Neuronal stem cell (in vitro differentiated cells): ENCODE data around the gene INTS6.

ENCODE experiments used
- DNase-seq: peaks from one replicate; pipeline ENCODE4 v3.0.0-alpha.2; 2013; ENCODE audit warnings: low spot score
- H2AFZ ChIP-seq: one replicate; pipeline ENCODE4 v1.6.1; 2013; ENCODE audit warnings: mild to moderate bottlenecking, low read length, inconsistent platforms
- H2AK5ac ChIP-seq: 2 replicates; pipeline ENCODE4 v1.6.1; 2013; ENCODE audit warnings: low read depth, mild to moderate bottlenecking, inconsistent platforms, low read length, moderate library complexity, mixed read lengths
- H2BK120ac ChIP-seq: 2 replicates; pipeline ENCODE4 v1.6.1; 2013; ENCODE audit warnings: low read depth, mild to moderate bottlenecking, inconsistent platforms, low read length, moderate library complexity, mixed read lengths
- H2BK12ac ChIP-seq: one replicate; pipeline ENCODE4 v1.6.1; 2013; ENCODE audit warnings: low read length, inconsistent platforms
- H2BK15ac ChIP-seq: 2 replicates; pipeline ENCODE4 v1.6.1; 2013; ENCODE audit warnings: mild to moderate bottlenecking, low read length, inconsistent platforms, mixed read lengths
- H2BK5ac ChIP-seq: one replicate; pipeline ENCODE4 v1.6.1; 2013; ENCODE audit warnings: inconsistent platforms, mild to moderate bottlenecking, low read length, moderate library complexity
- H3K14ac ChIP-seq: one replicate; pipeline ENCODE4 v1.6.1; 2013; ENCODE audit warnings: low read length, inconsistent platforms
- H3K18ac ChIP-seq: 2 replicates; pipeline ENCODE4 v1.6.1; 2013; ENCODE audit warnings: low read length, inconsistent platforms
- H3K23ac ChIP-seq: 2 replicates; pipeline ENCODE4 v1.6.1; 2013; ENCODE audit warnings: low read depth, mild to moderate bottlenecking, mixed read lengths, low read length, inconsistent platforms; ENCODE audit not compliant: poor library complexity
- H3K27ac ChIP-seq: replicated peaks from 3 replicates; pipeline ENCODE4 v1.5.1; 2013; ENCODE audit warnings: low read length, inconsistent platforms
- H3K27me3 ChIP-seq, 3 experiments: 2 replicates each; pipeline ENCODE4 v1.6.1; 2013; ENCODE audit warnings: low read length in 3 of 3, mild to moderate bottlenecking in 2 of 3, inconsistent platforms in 1 of 3, low read depth in 1 of 3, mixed read lengths in 1 of 3, moderate library complexity in 1 of 3; ENCODE audit not compliant: control insufficient read depth in 3 of 3, insufficient read depth in 3 of 3
- H3K36me3 ChIP-seq, 2 donors: replicated peaks in 1 of 2; 2 replicates each; pipeline ENCODE4 v1.6.1; 2013; ENCODE audit warnings: low read length in 2 of 2; ENCODE audit not compliant: control insufficient read depth in 2 of 2, insufficient read depth in 2 of 2
- H3K4ac ChIP-seq: 2 replicates; pipeline ENCODE4 v1.6.1; 2013; ENCODE audit warnings: inconsistent platforms, mild to moderate bottlenecking, low read length, moderate library complexity
- H3K4me1 ChIP-seq, 2 donors: 1 replicate in 1 of 2; 2 replicates in 1 of 2; pipeline ENCODE4 v1.6.1; 2013; ENCODE audit warnings: low read length in 2 of 2, low read depth in 1 of 2; ENCODE audit not compliant: control insufficient read depth in 2 of 2, insufficient read depth in 1 of 2
- H3K4me2 ChIP-seq: one replicate; pipeline ENCODE4 v1.6.1; 2013; ENCODE audit warnings: mild to moderate bottlenecking, low read length, inconsistent platforms; ENCODE audit not compliant: insufficient read depth, poor library complexity, severe bottlenecking
- H3K4me3 ChIP-seq, 2 donors: 2 replicates each; pipeline ENCODE4 v1.5.1; 2013; ENCODE audit warnings: low read length in 2 of 2, mild to moderate bottlenecking in 2 of 2, inconsistent platforms in 1 of 2, moderate library complexity in 1 of 2
- H3K79me1 ChIP-seq: one replicate; pipeline ENCODE4 v1.6.1; 2013; ENCODE audit warnings: low read depth, mild to moderate bottlenecking, inconsistent platforms, low read length, moderate library complexity
- H3K9ac ChIP-seq: one replicate; pipeline ENCODE4 v1.6.1; 2013; ENCODE audit warnings: mild to moderate bottlenecking, low read depth, low read length, inconsistent platforms; ENCODE audit not compliant: poor library complexity
- H3K9me3 ChIP-seq, 2 donors: replicated peaks in 1 of 2; 2 replicates each; pipeline versions ENCODE3 to v1.6.1; 2013; ENCODE audit warnings: low read length in 2 of 2, mild to moderate bottlenecking in 2 of 2, inconsistent platforms in 1 of 2, low read depth in 1 of 2, mixed read lengths in 1 of 2, moderate library complexity in 1 of 2; ENCODE audit not compliant: control insufficient read depth in 2 of 2, insufficient read depth in 1 of 2
- H4K8ac ChIP-seq: one replicate; pipeline ENCODE4 v1.6.1; 2013; ENCODE audit warnings: low read depth, mild to moderate bottlenecking, inconsistent platforms, low read length, moderate library complexity
- H4K91ac ChIP-seq: one replicate; pipeline ENCODE4 v1.6.1; 2013; ENCODE audit warnings: low read length, low read depth, mild to moderate bottlenecking, inconsistent platforms; ENCODE audit not compliant: poor library complexity
- WGBS, 2 donors: extraction: QIAGEN DNeasy Blood & Tissue Kit; methylation state at CpG; one replicate each; pipeline ENCODE4 v1.1.7; 2013; ENCODE audit warnings: missing lambda C conversion rate in 2 of 2, mixed read lengths in 1 of 2; ENCODE audit not compliant: insufficient read length in 2 of 2, insufficient replicate concordance in 1 of 2; ENCODE audit errors: extremely low coverage in 2 of 2; 5-methylcytosine and 5-hydroxymethylcytosine counted together

INTS6 gene

GRCh38 chr13:51359352-51359751, 93.5 kb downstream of the INTS6 start:
- no peak overlapping the region for H3K9ac ChIP-seq
- no CpG with 5 or more reads among the region's 1 CpG for WGBS, 2 donors
- no peak overlapping the region for H3K27ac ChIP-seq

DNA sequence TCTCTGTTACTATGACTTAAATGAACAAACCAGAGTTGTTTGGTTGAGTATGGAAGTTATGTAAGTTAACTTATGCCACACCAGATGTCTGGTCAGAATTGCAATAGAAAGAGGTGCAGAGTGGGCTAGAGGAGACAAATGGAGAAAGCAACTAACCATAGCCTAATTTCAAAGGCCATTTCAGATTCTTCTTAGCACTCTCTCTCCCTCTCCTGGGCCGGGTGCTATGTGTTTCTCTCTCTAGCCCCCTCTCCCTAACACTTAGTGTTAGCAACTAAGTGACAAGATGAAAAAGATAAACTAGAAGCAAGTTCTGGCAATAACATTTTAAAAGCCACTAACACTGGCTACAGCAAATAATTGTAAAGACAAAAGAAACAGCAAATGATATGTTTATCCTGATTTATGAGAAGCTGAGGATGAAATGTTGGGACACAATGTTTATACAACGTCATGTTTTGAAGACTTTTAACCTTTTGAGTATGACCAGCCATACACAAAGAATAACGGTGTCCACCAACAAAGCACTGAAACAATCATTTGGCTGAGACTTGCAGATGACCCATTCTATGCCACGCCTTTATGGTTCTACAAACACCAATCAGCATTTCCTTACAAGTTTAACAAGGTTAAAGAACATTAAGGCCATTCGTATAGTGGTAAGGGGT, 94.8 kb downstream of the INTS6 start:
- no peak overlapping the region for H2BK120ac ChIP-seq
- H3K18ac ChIP-seq, result no peak overlapping the region
- H3K9me3 ChIP-seq, result no peaks in the 10 kb centered on the region
- no peaks in the 10 kb centered on the region for H3K4me1 ChIP-seq
- H3K27ac ChIP-seq, result no peak overlapping the region
- DNase-seq, result no peak
- no peak overlapping the region for H3K4me3 ChIP-seq
- H3K27me3 ChIP-seq, result no peaks in the 10 kb centered on the region
- H2AFZ ChIP-seq, result no peak overlapping the region
- H2BK5ac ChIP-seq, result no peak overlapping the region
- no peak overlapping the region for H3K4me2 ChIP-seq
- H2BK15ac ChIP-seq, result no peak overlapping the region
- no peak overlapping the region for H3K14ac ChIP-seq
- no peak overlapping the region for H3K4ac ChIP-seq
- H3K9ac ChIP-seq, result no peak overlapping the region
- no peak overlapping the region for H2BK12ac ChIP-seq
- no peak overlapping the region for H4K91ac ChIP-seq
- no peaks in the 10 kb centered on the region for H3K79me1 ChIP-seq
- H3K23ac ChIP-seq, result no peak overlapping the region
- H4K8ac ChIP-seq, result no peak overlapping the region
- peaks cover 0 to 29% of the 10 kb centered on the region in 2 donors for H3K36me3 ChIP-seq
- H2AK5ac ChIP-seq, result no peak overlapping the region
- no CpG with 5 or more reads among the region's 5 CpGs for WGBS, 2 donors

More at GRCh38 chr13:51359352-51359751, 93.5 kb downstream of the INTS6 start:
- Histone ChIP-seq H3K18ac (no peak overlapping the region), H3K23ac (no peak overlapping the region), H2AFZ (no peak overlapping the region), H2BK12ac (no peak overlapping the region), H4K91ac (no peak overlapping the region), H3K14ac (no peak overlapping the region), H4K8ac (no peak overlapping the region), H2AK5ac (no peak overlapping the region), H3K9me3 (no peaks in the 10 kb centered on the region), H3K79me1 (no peaks in the 10 kb centered on the region), H2BK5ac (no peak overlapping the region), H3K36me3 (peaks cover 0 to 42% of the 10 kb centered on the region in 2 donors), H2BK15ac (no peak overlapping the region), H3K4me1 (no peaks in the 10 kb centered on the region), H3K27me3 (no peaks in the 10 kb centered on the region), H3K4me3 (no peak overlapping the region), H2BK120ac (no peak overlapping the region), H3K4me2 (no peak overlapping the region), H3K4ac (no peak overlapping the region)
- DNase-seq, result no peak

DNA sequence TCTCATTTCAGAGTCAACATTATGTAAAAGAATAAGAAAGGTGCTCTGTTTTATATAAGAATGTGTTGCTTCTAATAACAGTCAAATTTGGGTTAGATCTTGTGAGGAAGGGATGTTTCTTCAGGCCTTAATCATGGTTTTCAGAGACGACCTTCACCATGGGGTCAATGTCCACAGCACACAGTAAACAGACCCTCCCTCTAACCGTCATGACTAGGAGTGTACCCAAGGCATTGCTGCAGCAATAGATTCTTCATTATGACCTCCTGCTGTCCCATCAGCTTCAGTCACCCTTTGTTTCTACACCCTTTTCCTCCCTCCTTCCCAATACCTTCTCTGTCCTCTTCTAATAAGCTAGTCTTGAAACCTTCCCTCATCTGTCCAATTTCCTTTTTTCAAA, 97.6 kb downstream of the INTS6 start:
- no peaks in the 10 kb centered on the region for H3K4me1 ChIP-seq
- no CpG with 5 or more reads among the region's 2 CpGs for WGBS, 2 donors
- no peak overlapping the region for H3K23ac ChIP-seq

GRCh38 chr13:51349016-51349415, 103.8 kb downstream of the INTS6 start:
- Histone ChIP-seq H3K14ac (no peak overlapping the region), H3K9ac (no peak overlapping the region), H3K27ac (no peak overlapping the region), H2BK12ac (no peak overlapping the region), H3K36me3 (no peaks in the 10 kb centered on the region), H2AK5ac (no peak overlapping the region), H3K27me3 (no peaks in the 10 kb centered on the region), H3K4me1 (no peaks in the 10 kb centered on the region), H3K9me3 (peaks cover 0 to 2% of the 10 kb centered on the region in 2 donors), H2BK15ac (no peak overlapping the region), H2BK120ac (no peak overlapping the region), H3K23ac (no peak overlapping the region), H3K4me3 (no peak overlapping the region), H3K4ac (no peak overlapping the region), H3K4me2 (no peak overlapping the region), H2BK5ac (no peak overlapping the region), H4K8ac (no peak overlapping the region), H2AFZ (no peak overlapping the region), H3K79me1 (no peaks in the 10 kb centered on the region), H4K91ac (no peak overlapping the region), H3K18ac (no peak overlapping the region)
- no peak for DNase-seq

More for the DNA sequence above, 97.6 kb downstream of the INTS6 start:
- Histone ChIP-seq H2AK5ac (no peak overlapping the region), H3K4me3 (no peak overlapping the region), H3K14ac (no peak overlapping the region), H3K9ac (no peak overlapping the region), H2BK5ac (no peak overlapping the region), H4K8ac (no peak overlapping the region), H3K27ac (no peak overlapping the region), H3K79me1 (no peaks in the 10 kb centered on the region), H3K4me2 (no peak overlapping the region), H4K91ac (no peak overlapping the region), H2BK12ac (no peak overlapping the region), H2BK120ac (no peak overlapping the region), H2AFZ (no peak overlapping the region), H3K18ac (no peak overlapping the region), H2BK15ac (no peak overlapping the region), H3K27me3 (no peaks in the 10 kb centered on the region), H3K9me3 (peaks cover 0 to 2% of the 10 kb centered on the region in 2 donors), H3K36me3 (peaks cover 0 to 4% of the 10 kb centered on the region in 2 donors), H3K4ac (no peak overlapping the region)
- DNase-seq, result no peak
